GM20431 (cell line): Measurements from ENCODE around the gene SERPINB1.

Source experiments
- in situ Hi-C: fragments of 300-500 bp; cut with MseI, MboI; formaldehyde crosslinking; loops from one replicate; pipeline ENCODE4 v1.15.0; 2020; ENCODE audit warnings: low sequenced_read_pairs; ENCODE audit not compliant: unreplicated experiment

SERPINB1 gene

DNA sequence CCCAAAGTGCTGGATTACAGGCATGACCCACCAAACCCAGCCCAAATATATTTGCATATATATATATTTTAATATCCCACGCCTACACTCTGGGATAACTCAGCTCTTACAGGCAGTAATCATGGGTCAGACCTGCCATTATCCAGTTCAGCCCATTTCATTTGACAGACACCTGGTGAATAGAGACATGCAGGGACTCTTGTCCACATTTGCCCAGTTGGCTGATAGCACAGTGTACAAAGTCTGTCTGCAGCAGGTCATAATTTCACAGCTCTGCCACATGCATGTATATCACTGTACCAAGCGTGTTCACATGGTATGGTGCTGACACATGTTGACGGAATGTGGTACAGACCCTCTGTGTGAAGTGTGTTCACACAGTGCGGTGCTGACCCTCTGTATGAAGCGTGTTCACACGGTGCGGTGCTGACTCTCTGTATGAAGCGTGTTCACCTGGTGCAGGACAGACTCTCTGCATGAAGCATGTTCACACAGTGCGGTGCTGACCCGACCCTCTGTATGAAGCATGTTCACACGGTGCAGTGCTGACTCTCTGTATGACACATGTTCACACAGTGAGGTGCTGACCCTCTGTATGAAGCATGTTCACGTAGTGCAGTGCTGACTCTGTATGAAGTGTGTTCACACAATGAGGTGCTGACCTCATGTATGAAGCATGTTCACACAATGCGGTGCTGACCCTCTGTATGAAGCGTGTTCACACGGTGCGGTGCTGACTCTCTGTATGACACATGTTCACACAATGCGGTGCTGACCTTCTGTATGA is 10.3 kb upstream of the SERPINB1 start:
- in situ Hi-C loops = no loop called here

DNA sequence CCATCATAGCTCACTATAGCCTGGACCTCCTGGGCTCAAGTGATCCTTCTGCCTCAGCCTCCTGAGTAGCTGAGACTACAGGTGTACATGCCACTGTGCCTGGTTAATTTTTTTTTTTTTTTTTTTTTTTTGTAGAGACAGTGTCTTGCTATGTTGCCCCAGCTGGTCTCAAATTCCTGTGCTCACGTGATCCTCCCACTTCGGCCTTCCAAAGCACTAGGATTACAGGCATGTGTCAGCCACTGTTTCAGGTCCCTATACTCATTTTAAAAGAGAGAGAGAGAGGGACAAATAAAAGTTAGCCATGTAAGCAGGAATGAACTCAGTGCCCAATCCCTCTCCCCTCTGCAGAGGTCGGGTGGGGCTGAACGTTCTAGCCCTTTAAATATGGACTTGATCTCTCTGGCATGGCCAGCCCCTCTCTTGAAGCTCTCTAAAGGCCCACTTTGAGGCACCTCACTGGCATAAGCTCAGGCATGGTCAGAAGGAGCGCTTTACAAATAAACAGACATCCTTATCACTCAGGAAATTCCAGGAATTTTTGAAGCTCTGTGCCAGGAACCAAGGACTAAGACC is 9.0 kb upstream of the SERPINB1 start:
- in situ Hi-C loops = no loop called here

DNA sequence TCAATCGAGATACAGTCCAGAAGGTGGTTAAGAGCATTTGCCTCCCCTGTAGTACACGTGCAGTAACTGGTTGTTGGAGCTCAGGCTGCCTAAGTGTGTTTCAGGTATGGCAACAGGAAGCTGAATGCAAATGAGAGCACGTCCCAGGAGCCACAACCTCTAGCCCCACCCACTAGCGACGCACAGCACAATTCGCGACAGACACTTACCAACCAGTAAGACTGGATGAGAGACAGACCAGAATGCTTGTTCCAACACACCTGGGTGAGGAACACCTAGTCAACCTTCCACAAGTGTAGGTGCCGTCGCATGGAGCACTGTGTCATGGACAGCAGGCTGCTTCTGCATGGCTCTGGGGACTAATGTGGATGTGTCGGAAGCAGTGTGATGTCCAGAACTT is 7.2 kb upstream of the SERPINB1 start:
- in situ Hi-C loops = loop anchor here (10.0 kb wide), 1 partner anchor 66 kb away; no protein-coding TSS in a partner anchor

DNA sequence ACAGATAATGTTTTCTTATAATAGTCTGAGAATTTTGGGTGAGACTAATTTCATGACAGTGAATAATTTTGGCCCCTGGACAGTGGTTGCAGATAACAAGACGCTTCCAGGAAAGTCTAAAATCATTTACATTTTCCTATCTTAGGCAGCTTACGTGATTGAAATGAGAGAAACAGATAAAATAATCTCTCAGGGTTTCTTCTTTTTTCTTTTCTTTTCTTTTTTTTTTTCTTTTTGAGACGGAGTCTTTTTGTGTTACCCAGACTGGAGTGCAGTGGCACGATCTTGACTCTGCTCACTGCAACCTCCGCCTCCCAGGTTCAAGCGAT is 4.2 kb upstream of the SERPINB1 start:
- in situ Hi-C loops = loop anchor here (10.0 kb wide), 1 partner anchor 69 kb away; no protein-coding TSS in a partner anchor

DNA sequence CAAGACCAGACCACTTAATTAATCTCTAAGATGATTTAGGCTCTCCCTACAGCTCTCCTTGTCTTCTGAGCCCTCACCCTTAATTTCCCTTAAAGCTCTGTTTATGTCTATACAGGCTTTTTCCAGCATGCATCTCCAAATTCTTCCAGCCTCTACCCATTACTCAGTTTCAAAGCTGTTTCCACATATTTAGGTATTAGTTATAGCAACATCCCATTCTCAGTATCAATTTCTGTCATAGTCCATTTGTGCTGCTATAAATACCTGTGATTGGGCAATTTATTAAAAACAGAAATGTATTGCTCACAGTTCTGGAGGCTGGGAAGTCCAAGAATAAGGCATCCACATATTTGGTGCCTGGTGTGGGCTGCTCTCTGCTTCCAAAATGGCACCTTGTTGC is 2.3 kb upstream of the SERPINB1 start:
- in situ Hi-C loops = loop anchor here (10.0 kb wide), 1 partner anchor 71 kb away; no protein-coding TSS in a partner anchor

DNA sequence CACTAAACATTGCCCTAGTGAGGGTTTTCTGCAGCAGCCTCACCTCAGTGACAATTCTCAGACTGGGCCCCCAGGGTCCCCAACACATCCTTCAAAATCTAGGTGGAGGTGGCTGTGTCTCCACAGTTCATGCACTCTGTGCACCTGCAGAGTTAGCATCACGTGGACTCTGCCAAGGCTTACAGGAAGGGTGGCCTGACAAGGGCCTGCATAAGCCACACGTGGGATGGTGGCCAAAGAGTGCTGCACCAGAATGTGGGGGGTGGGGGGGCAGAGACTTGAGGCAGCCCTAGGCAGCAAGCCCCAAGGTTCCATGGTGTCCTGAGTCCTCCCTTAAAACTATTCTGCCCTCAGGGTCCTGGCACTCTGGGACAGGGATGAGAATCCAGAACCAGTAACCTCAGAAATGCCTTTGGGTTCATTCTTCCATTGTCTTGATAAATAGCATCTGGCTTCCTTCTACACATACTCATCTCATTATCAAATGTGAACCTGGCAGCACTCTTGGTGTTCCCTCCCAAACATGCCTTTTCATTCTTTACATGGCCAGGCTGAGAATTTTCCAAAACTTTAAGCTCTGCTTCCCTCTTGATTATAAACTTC is 1.6 kb upstream of the SERPINB1 start:
- in situ Hi-C loops = loop anchor here (10.0 kb wide), 1 partner anchor 72 kb away; no protein-coding TSS in a partner anchor

DNA sequence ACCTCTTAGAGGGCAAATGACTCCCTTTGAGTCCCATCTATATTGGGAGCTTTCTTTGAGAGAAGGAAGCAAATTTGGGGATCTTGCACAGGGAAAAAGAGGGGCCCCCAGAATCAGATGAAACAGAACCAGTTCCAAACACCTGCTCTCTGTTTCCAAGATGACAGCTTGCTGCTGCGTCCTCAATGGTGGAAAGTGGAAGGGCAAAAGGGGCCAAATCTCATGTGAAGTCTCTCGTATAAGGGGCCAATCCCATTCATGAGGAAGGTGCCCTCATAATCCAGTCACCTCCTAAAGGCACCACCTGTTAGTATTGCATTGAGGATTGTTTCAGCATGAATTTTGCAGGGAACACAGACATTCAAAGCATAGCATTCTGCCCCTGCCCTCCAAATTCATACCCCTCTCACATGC is 483 bp upstream of the SERPINB1 start:
- in situ Hi-C loops = loop anchor here (10.0 kb wide), 1 partner anchor 73 kb away; no protein-coding TSS in a partner anchor

DNA sequence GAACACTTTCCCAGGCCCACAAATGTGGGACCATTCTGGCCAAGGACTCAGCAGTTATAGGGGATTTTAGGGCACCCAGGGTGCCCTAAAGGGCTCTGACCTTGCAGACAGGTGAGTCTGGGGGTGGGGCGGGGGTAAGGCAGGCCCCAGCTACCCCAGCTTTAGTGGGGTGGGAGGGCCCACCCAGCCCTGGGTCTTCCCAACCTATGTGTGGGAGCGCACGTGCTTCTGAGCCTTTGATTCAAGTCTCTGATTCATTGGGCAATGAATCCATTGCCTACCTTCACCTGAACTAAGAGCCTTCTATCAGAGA is 958 bp downstream of the SERPINB1 start:
- in situ Hi-C loops = loop anchor here (10.0 kb wide), 1 partner anchor 74 kb away; no protein-coding TSS in a partner anchor

DNA sequence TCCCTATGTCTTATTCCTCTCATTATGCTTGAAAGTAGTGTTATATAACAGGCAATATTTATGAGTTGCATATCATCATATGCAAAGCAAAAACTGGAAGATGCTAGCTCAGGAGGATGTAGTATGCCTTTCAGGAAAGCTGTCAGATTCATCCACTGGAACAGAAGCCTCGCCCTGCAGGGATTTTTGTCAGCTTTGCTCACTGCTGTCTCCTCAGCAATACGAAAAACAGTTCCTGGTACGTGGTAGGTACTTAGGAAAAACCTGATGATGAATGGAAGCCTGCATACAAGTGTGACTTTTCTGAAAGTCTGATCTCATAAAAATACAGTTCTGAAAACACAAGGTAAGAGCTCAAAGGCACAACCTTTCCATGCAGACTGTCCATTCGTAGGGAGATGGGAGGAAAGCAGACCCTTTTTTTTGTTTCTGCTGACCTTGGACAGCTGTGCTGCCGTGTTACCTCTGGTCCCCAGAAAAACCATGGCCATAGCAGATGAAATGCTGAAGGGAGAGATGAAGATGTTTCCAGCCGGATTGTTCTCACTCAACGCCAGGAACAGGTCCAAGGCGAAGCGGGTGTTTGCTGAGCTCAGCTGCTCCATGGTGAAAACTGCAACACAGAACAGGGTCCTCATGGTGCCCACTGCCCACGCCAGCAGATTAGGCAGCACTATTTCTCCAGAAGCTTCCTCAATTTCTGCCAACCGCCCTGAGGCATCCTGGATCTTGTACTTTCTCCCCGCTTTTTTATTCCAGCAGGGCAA is 1.5 kb downstream of the SERPINB1 start:
- in situ Hi-C loops = loop anchor here (10.0 kb wide), 1 partner anchor 75 kb away; no protein-coding TSS in a partner anchor

DNA sequence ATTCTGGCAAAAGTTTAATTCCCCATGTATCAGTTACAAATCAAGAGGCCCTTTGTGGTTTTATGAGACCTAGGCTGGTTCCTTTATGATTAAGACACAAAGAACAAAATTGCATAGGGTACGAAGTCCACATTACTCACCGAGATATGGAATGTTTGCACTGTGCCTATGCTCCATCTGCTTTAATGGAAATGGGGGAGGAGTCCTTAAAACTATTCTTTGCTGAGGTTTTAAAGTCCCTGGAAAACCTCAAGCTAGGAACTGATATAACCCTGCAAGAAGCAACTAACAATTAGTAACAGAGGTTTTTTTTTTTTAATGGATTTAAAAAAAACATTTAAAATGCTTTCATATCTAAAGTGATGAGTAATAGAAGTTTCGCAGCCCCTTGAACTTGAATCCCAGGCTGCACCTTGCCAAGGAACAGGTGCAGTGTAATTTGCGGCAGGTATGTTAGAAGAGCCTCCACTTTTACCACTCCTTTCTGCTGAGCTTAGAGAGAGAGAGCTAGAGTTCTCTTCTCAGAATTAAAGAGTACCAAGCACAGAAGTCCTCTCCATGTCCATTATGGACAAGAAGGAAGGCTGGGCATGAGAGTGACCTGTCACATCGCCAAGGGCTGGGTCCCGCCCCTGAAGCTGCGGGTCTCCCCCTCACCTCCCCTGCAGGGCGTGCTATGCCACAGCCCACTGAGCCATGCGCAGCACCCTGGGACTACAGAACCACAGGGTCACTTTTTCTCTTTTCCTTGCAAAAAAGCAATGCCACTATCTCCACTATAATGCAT is 2.3 kb downstream of the SERPINB1 start:
- in situ Hi-C loops = no loop called here

DNA sequence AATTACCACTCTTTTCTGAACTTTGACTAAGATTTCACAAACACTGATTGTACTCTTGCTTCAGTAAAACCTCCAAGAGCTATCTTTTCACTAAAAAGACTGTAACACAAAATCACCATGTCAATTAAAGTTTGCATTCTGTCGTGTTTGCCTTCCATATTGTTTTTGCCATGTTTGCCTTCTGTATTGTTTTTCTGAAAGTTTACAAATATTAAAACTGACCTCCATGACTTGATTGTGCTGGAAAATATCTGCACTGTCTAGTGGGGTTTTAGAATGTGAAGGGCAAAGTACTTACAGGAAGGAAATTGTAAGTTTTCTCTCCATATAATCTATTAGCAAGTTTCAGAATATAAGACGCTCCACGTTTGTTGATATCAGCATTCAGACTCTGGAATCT is 3.4 kb downstream of the SERPINB1 start:
- in situ Hi-C loops = no loop called here

DNA sequence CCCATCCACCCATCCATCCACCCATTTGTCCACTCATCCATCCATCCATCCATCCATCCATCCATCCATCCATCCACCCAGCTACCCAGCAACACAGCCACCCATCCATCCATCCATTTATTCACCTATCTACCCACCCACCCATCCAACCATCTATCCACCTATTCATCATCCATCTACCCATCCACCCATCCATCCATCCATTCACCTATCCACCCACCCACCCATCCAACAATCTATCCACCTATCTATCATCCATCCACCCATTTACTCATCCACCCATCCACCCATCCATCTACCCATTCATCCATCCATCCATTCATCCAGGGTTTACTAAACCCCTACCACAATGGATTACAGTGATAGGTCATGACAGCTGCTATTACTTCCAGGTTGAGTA is 7.4 kb downstream of the SERPINB1 start:
- in situ Hi-C loops = no loop called here

DNA sequence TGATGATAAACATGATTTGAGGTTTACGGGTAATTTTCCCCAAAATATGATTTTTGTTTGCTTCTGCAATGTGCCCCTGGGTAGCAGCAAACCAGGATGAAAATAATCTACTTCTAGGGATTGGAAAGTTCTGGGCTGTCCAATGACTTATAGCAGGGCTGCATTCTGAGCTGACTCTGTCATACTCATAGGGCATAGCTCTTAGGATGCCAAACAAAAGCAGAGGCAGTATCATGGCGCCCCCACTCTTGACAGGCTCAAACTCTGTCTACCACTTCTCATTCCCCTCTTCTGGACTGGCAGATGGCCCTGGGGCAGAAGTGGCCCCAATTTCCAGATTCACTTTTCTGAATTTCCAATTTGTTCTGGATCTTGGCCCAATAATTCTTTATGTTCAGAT is 10.3 kb downstream of the SERPINB1 start:
- in situ Hi-C loops = no loop called here

DNA sequence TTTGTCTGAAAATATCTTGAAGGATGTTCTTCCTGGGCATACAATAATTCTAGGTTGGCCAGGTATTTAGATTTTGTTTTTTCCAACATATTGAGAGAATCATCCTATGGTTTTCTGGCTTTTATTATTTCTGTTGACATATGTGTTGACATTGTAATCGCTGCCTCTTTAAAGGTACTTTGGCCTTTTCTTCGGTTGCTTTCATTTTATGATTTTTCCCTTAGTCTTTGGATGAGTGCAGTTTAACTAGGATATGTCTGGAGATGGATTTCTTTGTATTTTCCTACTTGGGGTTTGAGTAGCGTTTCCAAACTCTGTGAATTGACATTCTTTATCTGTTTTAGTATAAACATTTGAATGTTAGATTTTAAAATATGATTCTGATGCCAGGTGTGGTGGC is 11.5 kb downstream of the SERPINB1 start:
- in situ Hi-C loops = no loop called here

DNA sequence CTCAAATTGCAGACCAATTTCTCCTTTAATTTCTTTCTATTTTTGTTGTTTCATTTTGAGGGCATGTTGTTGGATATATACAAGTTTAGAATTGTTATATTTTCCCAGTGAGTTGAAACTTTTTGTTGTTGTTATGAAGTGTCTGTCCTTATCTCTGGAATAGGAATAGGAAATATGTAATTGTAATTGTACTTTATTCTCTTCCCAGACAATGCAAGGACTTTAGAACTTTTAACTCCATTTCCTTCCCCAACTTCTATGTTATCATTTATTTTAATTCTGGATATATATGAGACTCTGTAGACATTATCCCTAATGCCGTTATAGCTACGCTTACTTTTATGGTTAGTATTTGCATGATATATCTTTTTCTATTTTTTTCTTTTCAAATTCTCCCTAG is 12.4 kb downstream of the SERPINB1 start:
- in situ Hi-C loops = no loop called here

DNA sequence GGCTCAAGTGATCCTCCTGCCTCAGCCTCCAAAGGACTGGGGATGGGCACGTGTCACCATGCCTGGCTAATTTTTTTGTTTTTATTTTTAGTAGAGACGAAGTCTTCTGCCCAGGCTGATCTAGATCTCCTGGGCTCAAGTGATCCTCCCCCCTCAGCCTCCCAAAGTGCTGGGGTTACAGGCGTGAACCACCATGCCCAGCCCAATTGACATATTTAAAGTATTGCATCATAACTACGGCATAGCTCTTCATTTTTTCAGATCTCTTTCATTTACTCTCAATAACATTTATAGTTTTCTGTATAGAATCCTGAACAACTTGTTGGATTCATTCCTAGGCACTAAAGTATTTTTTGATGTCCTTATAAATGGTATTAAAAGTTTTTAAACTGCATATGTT is 13.0 kb downstream of the SERPINB1 start:
- in situ Hi-C loops = no loop called here

DNA sequence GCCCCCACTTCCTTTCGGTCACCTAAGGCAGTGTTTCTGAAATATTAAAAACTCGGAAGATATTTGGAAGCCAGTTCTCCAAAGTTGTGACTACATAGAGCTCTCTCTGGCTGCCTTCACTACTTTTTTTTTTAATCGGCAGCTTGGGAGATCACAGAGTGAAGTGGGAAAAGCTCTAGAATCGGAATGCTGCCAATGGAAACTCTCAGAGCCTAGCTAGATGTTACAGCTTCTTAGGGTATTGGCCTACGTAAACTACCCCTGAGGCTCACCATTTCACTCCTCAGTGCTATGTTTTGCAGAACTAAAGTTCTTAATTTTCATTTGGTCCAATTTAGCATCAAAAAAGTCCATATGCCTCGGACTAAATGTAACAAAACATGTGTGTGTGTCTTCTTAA is 14.5 kb downstream of the SERPINB1 start:
- in situ Hi-C loops = no loop called here

DNA sequence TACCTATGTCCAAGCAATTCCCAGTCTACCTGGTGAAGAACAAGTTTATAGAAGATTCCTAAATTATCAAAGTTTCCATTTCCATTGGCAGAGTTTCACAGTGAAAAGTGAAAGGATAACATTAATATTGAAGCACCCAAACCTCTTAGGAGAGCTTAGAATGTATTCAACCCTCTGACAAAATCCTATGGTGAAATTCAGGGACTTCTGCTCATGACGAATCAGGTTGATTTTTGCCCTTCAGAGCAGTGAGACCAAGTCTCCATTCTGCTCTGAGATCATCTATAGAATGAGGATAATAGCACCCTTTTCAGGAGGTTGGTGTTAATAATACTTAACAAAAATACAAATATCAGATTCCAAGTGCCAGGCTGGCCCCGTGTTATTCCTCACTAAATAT is 15.5 kb downstream of the SERPINB1 start:
- in situ Hi-C loops = no loop called here

DNA sequence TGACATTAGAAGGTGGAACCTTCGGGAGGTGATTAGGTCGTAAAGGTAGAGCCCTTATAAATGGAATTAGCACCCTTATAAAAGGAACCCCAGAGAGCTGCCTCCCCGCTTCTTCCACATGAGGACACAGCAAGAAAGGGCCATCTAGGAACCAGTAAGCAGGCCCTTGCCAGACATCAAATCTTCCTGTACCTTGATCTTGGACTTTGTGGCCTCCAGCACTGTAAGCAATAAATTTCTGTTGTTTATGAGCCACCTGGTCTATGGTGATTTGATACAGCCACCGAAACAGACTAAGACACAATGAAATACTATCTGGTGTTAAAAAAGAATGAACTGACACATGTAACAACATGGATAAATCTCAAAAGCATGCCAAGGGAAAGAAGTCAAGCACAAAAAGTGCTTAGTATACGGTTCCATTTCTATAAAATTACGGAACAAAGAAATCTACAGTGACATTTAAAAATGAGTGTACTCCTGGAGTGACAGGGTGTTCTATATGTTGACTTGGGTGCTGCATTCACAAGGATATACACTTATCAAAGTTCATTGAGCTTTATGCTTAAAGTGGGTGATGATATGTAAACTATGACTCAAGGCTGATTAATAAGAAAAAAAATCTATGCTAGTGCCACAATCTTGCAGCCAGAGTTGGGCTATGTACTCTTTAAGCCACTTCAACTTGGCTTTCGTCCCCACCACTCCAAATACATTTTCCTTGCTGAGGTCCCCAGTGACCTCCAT is 18.4 kb downstream of the SERPINB1 start:
- in situ Hi-C loops = no loop called here
